Renal pelvis (tissue), 4 donors: ENCODE measurements around the gene SIX4. TPM values are rescaled to one million over a fixed set of nuclear protein-coding genes. Genes with fewer than 3 reads are reported as not detected.

Source experiments
- DNase-seq: peaks from one replicate; pipeline ENCODE4 v3.0.0-alpha.2; 2013
- polyA plus RNA-seq, 3 donors: library from polyadenylated mRNA; unstranded; fragments of 120-200 nt; gene quantifications; one replicate each; pipeline ENCODE4 v1.2.1, GENCODE V29; 2013; ENCODE audit not compliant: insufficient read length in 3 of 3

The SIX4 gene
- polyA plus RNA-seq, 3 donors: 5.7 to 7.0 (median 6.4) TPM

DNA sequence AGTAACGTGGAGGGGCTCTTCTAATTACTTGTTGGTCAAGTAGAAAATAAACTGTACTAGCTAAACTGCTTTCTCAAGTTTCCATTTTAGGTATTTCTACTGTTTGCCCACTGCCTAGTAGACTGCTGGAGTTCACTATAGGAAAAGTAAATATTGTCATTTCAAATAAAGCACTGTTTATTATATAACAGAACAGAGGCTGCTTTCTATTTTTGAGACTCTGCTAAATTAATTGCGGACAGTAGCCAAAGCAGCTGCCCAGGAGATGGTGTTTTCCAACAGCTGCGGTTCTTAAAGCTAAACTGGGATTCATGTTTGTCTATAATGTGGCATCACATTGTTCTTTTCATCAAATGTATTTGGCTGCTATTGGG is 59.0 kb downstream of the SIX4 start:
- no peak for DNase-seq

- DNase-seq: no peak
These were observed 61.2 kb downstream of the SIX4 start for GRCh38 chr14:60662982-60663381.

DNA sequence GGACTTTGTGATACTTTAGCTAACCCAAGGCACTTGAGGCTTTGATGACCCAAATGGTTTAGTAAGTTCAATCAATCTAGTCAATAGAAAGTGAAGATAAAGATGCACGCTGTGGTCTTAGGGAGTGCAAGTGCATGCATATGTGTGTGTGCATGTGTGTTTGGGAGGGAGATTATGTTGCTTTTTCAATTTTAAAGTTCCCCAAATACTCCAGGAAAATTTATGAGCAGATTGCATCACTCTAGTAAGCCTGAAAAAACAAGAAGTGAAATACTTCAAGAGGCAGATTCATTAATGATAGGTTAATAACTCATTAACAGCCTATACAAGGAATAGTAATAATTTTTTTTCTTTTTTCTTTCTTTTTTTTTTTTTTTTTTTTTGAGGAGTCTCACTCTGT is 62.4 kb downstream of the SIX4 start:
- no peak for DNase-seq

Other genes starting within 250 kb of the SIX4 start
- under 1 TPM in 2 of 3 donors, not detected in 1; 0.36 to 0.45 TPM for gene C14orf39, start 238.3 kb downstream of the SIX4 start, polyA plus RNA-seq
- not detected for gene SIX6, start 215.2 kb downstream of the SIX4 start, polyA plus RNA-seq
- 1 to 10 TPM; 6.3 to 9.9 (median 8.4) TPM for gene SIX1, start 74.9 kb downstream of the SIX4 start, polyA plus RNA-seq
- 10 to 100 TPM; 39.7 to 46.2 (median 40.3) TPM for gene MNAT1, start 10.4 kb upstream of the SIX4 start, polyA plus RNA-seq